Caki2 (cell line): ENCODE results near the gene TIGIT. TPM values are rescaled to one million over a fixed set of nuclear protein-coding genes. Genes with fewer than 3 reads are reported as not detected.

Experiments used
- DNase-seq: peaks from one replicate; pipeline ENCODE4 v3.0.0-alpha.2; 2015; ENCODE audit warnings: low read depth
- in situ Hi-C: cut with HindIII; loops from 2 replicates; pipeline ENCODE4 v1.10.0; 2016; ENCODE audit warnings: low sequenced_read_pairs, low pct_unique_long_range_greater_than_20kb, mixed read lengths
- total RNA-seq: library from RNA; depleted of rRNA; stranded (reverse); fragments of >200 nt; shearing (Covaris generic); gene quantifications from 2 replicates; pipeline ENCODE4 v1.2.3, GENCODE V29; 2014; ENCODE audit warnings: low replicate concordance

Gene TIGIT
- total RNA-seq, 1 experiment from 2014 or later, result not detected

DNA sequence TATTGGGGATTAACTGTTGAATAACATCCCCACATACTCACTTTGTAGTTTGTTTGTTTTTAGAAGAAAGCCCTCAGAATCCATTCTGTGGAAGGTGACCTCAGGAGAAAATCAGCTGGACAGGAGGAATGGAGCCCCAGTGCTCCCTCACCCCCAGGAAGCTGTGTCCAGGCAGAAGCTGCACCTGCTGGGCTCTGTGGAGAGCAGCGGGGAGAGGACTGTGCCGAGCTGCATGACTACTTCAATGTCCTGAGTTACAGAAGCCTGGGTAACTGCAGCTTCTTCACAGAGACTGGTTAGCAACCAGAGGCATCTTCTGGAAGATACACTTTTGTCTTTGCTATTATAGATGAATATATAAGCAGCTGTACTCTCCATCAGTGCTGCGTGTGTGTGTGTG lies 14.0 kb downstream of the TIGIT start:
- DNase-seq, result no peak

DNA sequence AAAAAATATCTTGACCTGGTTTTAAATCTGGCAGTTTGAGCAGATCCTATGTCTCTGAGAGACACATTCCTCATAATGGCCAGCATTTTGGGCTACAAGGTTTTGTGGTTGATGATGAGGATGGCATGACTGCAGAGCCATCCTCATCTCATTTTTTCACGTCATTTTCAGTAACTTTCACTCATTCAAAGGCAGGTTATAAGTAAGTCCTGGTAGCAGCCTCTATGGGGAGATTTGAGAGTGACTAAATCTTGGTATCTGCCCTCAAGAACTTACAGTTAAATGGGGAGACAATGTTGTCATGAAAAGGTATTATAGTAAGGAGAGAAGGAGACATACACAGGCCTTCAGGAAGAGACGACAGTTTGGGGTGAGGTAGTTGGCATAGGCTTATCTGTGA lies 14.5 kb downstream of the TIGIT start:
- no peak for DNase-seq
- in situ Hi-C loops, result no loop called here

More for the DNA sequence above, 14.0 kb downstream of the TIGIT start:
- in situ Hi-C loops, result no loop called here

DNA sequence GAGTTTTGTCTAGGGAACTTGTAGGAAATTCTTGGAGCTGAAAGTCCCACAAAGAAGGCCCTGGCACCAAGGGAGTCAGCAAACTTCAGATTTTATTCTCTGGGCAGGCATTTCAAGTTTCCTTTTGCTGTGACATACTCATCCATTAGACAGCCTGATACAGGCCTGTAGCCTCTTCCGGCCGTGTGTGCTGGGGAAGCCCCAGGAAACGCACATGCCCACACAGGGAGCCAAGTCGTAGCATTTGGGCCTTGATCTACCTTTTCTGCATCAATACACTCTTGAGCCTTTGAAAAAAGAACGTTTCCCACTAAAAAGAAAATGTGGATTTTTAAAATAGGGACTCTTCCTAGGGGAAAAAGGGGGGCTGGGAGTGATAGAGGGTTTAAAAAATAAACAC lies 15.0 kb downstream of the TIGIT start:
- in situ Hi-C loops, result no loop called here
- DNase-seq, result no peak

DNA sequence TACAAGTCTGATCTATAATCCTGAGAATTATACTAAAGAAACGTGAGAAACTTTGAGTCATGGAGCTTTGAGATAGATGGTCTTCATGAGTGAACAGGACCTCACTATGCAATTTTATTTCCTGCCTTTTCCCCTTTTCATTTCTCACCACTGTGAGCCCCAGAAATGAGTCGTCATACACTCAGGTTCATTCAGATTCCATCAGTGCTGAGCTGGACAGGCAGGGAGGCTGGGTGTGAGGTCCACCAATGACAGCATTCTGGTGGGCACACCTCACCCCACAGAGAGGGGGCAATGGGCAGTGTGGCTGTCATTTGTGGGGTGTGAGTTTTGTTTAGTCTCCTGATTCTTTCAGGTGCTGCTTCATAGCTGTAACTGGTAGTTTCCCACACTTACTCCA lies 16.9 kb downstream of the TIGIT start:
- in situ Hi-C loops, result no loop called here
- DNase-seq, result no peak

DNA sequence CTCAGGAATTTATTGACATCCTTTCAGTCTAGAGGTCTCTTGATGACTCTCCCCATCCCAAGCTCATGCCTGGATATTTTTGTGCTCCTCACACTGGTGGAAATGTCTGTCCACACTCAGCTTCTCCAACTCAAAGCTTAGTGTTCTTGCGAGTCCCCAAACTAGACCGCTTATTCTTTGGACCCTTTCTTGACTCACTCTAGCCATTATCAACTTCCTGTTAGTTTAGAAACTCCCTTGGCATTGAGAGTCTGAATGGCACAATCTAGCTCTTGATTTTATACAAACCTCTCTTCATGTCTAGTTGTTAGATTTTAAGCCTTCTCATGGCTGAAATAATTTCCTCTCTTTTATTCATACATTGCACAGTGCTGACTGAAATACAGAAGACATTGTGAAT lies 19.6 kb downstream of the TIGIT start:
- no peak for DNase-seq
- in situ Hi-C loops, result no loop called here

DNA sequence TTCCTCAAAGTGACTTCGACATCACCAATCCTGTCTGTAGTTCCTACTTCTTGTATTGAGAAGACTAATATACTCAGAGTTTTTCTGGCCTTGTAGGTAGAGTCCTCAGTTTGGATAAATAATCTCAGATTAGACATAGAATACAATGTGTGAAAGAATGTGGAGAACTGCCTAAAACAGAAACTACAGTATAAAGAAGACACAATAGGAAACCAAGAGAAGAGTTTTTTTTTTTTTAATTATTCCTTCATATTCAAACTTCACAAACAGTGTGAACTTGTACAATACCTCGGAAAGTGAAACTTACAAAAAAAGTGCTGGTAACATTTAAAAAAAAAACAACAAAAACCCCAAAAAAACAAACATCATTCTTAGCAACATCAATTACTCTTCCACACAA lies 20.5 kb downstream of the TIGIT start:
- in situ Hi-C loops, result no loop called here
- no peak for DNase-seq

DNA sequence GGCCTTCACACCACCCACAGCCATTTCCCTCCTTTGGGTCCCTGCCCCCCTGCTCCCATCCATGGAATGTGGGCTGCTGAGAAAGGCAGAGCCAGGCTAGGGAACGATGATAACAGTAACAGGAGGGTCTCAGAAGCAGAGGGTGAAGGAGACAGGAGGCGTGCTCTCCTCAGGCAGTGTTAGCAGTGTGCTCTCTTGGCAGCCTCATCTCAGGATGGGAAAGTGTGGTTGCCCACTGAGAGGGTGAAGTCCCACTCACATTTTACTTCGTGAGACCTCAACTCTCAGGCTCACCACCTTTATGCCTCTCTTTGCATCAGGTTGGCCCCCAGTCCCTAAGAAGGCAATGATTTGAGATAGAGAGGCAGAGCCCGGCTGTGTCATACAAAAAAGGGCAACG lies 24.5 kb downstream of the TIGIT start:
- no peak for DNase-seq

GRCh38 chr3:114319453-114319852 lies 25.6 kb downstream of the TIGIT start:
- in situ Hi-C loops, result no loop called here
- no peak for DNase-seq

More for the DNA sequence above, 24.5 kb downstream of the TIGIT start:
- in situ Hi-C loops, result no loop called here

GRCh38 chr3:114320246-114320645 lies 26.4 kb downstream of the TIGIT start:
- DNase-seq, result no peak
- in situ Hi-C loops, result no loop called here

DNA sequence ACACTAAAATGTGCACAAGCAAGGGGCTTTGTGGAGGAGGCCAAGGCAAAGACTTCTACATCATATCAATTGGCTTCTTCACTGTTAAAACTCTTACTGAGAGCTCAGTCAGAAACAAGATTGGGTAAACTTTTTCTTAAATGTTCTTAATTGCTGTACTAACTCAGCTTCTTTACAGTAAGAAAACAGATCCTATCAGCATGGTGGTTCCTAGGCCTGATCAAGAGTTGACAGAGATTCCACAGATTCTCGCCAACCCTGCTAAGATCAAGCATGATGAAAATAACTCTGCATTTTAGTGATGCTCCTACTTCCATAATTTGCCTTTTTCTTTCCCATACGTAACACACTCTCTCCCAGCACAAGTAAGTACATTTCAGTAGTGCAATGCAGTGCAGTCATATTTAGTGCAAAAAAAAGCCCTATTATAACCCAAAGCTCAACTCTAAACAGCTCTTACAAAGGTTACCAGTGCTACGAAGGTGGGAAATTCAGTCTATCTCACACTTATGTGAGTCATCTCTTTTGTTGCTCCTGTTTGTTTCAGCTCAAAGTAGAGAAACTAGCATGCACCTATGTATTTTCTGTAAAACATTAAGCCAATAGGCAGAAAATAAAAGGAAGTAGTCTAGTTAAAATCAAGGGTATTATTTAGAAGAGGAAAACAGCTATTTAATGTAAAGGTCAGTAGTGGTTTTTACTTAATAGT lies 29.9 kb downstream of the TIGIT start:
- in situ Hi-C loops, result no loop called here
- DNase-seq, result no peak

DNA sequence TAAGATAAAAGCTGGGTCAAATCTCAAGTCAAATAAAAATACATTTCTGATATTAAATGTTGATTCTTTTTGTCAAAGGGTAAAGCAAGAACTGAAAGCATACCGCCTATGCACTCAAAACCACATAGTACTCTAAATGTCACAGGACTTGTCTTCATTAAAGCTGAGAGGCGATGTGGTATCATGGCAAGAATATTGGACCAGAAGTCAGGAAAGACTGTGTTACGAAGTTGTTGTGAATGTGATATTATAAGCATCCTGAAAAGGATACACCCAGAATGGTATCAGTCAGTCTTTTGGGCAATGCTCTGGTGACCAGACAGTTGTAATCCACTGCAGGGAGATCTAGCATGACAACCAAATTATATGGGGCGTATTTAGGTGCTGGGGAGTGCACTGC lies 33.8 kb downstream of the TIGIT start:
- in situ Hi-C loops, result no loop called here
- DNase-seq, result no peak

GRCh38 chr3:114328345-114328744 lies 34.5 kb downstream of the TIGIT start:
- no peak for DNase-seq
- in situ Hi-C loops, result no loop called here

- in situ Hi-C loops, result no loop called here
- DNase-seq, result no peak
Observed at GRCh38 chr3:114329823-114330222, 36.0 kb downstream of the TIGIT start.

GRCh38 chr3:114331007-114331406 lies 37.2 kb downstream of the TIGIT start:
- in situ Hi-C loops, result no loop called here
- no peak for DNase-seq

- no peak for DNase-seq
- in situ Hi-C loops, result no loop called here
Observed at GRCh38 chr3:114331710-114332109, 37.9 kb downstream of the TIGIT start.

GRCh38 chr3:114332342-114333179 lies 38.7 kb downstream of the TIGIT start:
- in situ Hi-C loops, result no loop called here
- DNase-seq, result no peak

- no peak for DNase-seq
- in situ Hi-C loops, result no loop called here
Observed at GRCh38 chr3:114333180-114333922, 39.5 kb downstream of the TIGIT start.

DNA sequence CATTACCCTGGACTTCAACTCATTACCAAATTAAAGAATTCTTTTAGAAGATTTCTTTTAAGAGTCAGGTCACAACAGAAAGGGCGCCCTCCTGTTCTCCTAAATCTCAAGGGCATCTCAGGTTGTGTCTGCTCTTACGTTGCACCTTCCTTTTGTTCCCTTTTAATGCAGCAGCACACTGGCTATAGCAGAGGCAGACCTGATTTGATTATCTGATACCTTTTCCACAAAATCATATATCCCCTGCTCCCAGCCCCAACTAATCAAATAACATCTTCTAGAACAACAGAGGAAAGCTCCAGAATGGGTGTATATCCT lies 40.1 kb downstream of the TIGIT start:
- in situ Hi-C loops, result no loop called here
- DNase-seq, result no peak

DNA sequence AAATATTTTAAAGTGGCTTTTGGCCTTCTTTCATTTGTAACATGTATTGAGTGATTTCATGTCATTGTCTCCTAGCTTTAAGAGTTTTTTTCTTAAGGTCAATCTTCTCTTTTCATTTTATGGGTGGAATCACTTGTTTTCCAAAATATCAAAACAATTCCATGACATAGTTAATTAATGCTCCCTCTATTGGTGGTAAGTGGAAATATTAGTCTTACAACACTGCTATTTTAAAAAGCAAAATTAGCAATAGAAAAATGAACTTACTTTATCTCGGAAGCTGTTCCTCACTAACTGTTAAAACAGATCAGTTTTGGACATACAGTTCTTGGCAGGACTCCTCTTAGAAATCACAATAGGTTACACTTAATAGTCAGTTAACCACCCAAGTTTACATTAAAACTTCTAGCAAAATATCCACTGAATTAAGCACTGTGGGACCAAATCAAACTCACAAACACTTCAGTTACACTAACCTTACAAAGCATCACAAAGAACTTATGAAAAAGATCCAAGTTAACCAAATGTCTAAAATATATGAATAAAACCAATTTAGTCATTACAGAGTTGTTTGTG lies 42.4 kb downstream of the TIGIT start:
- in situ Hi-C loops, result no loop called here
- no peak for DNase-seq
